ENCODE measurements around the gene ZNF526. TPM values are rescaled to one million over a fixed set of nuclear protein-coding genes. Genes with fewer than 3 reads are reported as not detected.
A peak's percentile ranks its signal among the peaks of the same experiment; 100 is the strongest.

Gene ZNF526
- total and polyA plus RNA-seq, 9 of the 15 experiments (the other 6 are each of a cell fraction or from before 2014, with no cell fraction given) = 1.3 to 17.9 (median 6.2) TPM

- TF ChIP-seq CHAMP1 (IDR thresholded peaks at IDR 0.05) = no peak
- TF ChIP-seq ZNF263 (CRISPR knock-in tag; IDR thresholded peaks at IDR 0.05; ENCODE audit: borderline replicate concordance) = no peak
- TF ChIP-seq HLTF (IDR thresholded peaks at IDR 0.05) = no peak
- no peak for TF ChIP-seq CREB1 (IDR thresholded peaks at IDR 0.05)
- TF ChIP-seq CREB1 (CRISPR knock-in tag; IDR thresholded peaks at IDR 0.05) = peak; percentile 53
- TF ChIP-seq EWSR1 (IDR thresholded peaks at IDR 0.05; ENCODE audit: borderline replicate concordance, low read depth, partially characterized antibody) = no peak
- TF ChIP-seq NCOA6 (IDR thresholded peaks at IDR 0.05) = no peak
- no peak for TF ChIP-seq ZNF586 (CRISPR knock-in tag; conservative IDR thresholded peaks at IDR 0.05)
- TF ChIP-seq SMARCC2 (IDR thresholded peaks at IDR 0.05; ENCODE audit: low read depth) = no peak
- TF ChIP-seq VEZF1 (CRISPR knock-in tag; IDR thresholded peaks at IDR 0.05) = peak; percentile 83
- TF ChIP-seq ZBTB26 (CRISPR knock-in tag; IDR thresholded peaks at IDR 0.05) = no peak
- TF ChIP-seq KDM5B (IDR thresholded peaks at IDR 0.05; ENCODE audit: insufficient replicate concordance, low read depth, low read length) = no peak
- TF ChIP-seq POLR2A (conservative IDR thresholded peaks at IDR 0.05) = 0 out of 2 replicates have a peak, but pooled peaks have one; percentile 33
- no peak for TF ChIP-seq HEY1 (CRISPR knock-in tag; IDR thresholded peaks at IDR 0.05; ENCODE audit: borderline replicate concordance)
- no peak for TF ChIP-seq E2F6 (IDR thresholded peaks at IDR 0.05; ENCODE audit: borderline replicate concordance in 1 of 2, extremely low read depth in 1 of 2, insufficient read depth in 1 of 2, insufficient read length in 1 of 2, low read depth in 1 of 2, low read length in 1 of 2, poor library complexity in 1 of 2, severe bottlenecking in 1 of 2)
- TF ChIP-seq MNT (conservative IDR thresholded peaks at IDR 0.05) = peak in 1 of 2 experiments; percentile 41; a peak in 1 of 4 replicates
- TF ChIP-seq ZNF274 (IDR thresholded peaks at IDR 0.05; ENCODE audit: borderline replicate concordance, low read depth, low read length) = no peak
- TF ChIP-seq SP1 (CRISPR knock-in tag; IDR thresholded peaks at IDR 0.05) = no peak
- no peak for TF ChIP-seq ZNF507 (tag; conservative IDR thresholded peaks at IDR 0.05)
Measured at GRCh38 chr19:42270346-42271044, 50.4 kb downstream of the ZNF526 start (continued).

Measured in K562 (cell line).